ENCODE data around the gene C12orf57. TPM values are rescaled to one million over a fixed set of nuclear protein-coding genes. Genes with fewer than 3 reads are reported as not detected.

The C12orf57 gene
- total and polyA plus RNA-seq, 2 of the 13 experiments (the other 11 are each of a cell fraction or from before 2014, with no cell fraction given) = 84.0 to 287 TPM

DNA sequence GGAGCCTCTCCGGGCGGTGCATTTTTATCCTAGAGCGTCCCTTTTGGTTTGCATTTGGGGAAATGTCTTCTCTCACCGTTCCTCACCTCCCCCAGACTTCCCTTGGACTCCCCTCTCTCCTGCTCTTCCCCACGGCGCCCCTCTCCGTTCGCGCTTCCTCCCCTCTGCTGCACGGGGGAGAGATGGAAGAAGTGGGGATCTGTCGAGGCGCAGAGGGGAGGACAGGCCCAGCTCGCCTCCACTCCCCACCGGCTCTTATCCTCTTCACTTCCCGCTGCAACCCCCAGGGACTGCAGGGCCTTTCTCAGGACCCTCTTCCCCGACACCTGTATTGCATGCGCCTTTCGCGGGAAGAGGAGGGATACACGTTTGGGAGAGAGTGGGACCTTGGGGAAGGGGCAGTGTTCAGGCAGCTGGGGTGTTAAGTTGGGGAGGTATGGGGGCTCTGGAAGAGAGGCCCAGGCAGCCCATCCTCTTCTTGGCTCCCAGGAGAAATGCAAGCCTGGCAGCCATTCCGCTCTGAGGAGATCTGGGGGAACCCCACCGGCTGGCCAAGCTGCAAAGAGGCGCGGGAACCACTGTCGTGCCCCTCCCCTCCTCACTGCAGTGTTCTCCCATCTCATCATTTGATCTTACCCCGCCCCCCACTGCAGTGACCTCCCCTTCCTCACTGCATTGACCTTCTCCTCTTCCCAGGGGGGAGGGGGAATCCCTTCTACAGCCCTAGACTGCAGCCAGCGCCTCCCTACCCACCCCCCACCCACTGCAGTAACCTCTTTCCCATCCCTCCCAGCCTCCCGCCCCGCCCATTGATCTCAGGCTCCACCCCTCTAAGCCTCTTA is 28.7 kb upstream of the C12orf57 start (continued):
- 0 out of 2 replicates have a peak, but pooled peaks have one; percentile 6 for TF ChIP-seq ZC3H13 (CRISPR knock-in tag; IDR thresholded peaks at IDR 0.05)
- no peak for TF ChIP-seq MEF2D (CRISPR knock-in tag; IDR thresholded peaks at IDR 0.05)
- TF ChIP-seq, protein P1, sequence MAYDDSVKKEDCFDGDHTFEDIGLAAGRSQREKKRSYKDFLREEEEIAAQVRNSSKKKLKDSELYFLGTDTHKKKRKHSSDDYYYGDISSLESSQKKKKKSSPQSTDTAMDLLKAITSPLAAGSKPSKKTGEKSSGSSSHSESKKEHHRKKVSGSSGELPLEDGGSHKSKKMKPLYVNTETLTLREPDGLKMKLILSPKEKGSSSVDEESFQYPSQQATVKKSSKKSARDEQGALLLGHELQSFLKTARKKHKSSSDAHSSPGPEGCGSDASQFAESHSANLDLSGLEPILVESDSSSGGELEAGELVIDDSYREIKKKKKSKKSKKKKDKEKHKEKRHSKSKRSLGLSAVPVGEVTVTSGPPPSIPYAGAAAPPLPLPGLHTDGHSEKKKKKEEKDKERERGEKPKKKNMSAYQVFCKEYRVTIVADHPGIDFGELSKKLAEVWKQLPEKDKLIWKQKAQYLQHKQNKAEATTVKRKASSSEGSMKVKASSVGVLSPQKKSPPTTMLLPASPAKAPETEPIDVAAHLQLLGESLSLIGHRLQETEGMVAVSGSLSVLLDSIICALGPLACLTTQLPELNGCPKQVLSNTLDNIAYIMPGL (CRISPR knock-in tag; IDR thresholded peaks at IDR 0.05; ENCODE audit: borderline replicate concordance in 1 of 2, low read depth in 1 of 2) = 0 out of 4 replicates have a peak, but pooled peaks of 1 of the 2 experiments have one; percentile 3
- 0 out of 2 replicates have a peak, but pooled peaks have one; percentile 13 for TF ChIP-seq ZNF749 (CRISPR knock-in tag; IDR thresholded peaks at IDR 0.05; ENCODE audit: borderline replicate concordance)
- no peak for TF ChIP-seq SOX6 (IDR thresholded peaks at IDR 0.05)
- 0 out of 2 replicates have a peak, but pooled peaks have one; percentile 1 for TF ChIP-seq SOX6 (CRISPR knock-in tag; IDR thresholded peaks at IDR 0.05)
- no peak for TF ChIP-seq ZNF12 (CRISPR knock-in tag; IDR thresholded peaks at IDR 0.05)
- TF ChIP-seq ZBTB3 (CRISPR knock-in tag; IDR thresholded peaks at IDR 0.05; ENCODE audit: borderline replicate concordance, low read depth) = 0 out of 2 replicates have a peak, but pooled peaks have one; percentile 16
- TF ChIP-seq ISX (CRISPR knock-in tag; conservative IDR thresholded peaks at IDR 0.05) = no peak
- TF ChIP-seq ZBTB21 (CRISPR knock-in tag; IDR thresholded peaks at IDR 0.05) = no peak
- no peak for TF ChIP-seq ZNF432 (CRISPR knock-in tag; IDR thresholded peaks at IDR 0.05; ENCODE audit: borderline replicate concordance)
- TF ChIP-seq, protein P2, sequence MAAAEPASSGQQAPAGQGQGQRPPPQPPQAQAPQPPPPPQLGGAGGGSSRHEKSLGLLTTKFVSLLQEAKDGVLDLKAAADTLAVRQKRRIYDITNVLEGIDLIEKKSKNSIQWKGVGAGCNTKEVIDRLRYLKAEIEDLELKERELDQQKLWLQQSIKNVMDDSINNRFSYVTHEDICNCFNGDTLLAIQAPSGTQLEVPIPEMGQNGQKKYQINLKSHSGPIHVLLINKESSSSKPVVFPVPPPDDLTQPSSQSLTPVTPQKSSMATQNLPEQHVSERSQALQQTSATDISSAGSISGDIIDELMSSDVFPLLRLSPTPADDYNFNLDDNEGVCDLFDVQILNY (CRISPR knock-in tag; conservative IDR thresholded peaks at IDR 0.05) = no peak
- TF ChIP-seq, protein P3, sequence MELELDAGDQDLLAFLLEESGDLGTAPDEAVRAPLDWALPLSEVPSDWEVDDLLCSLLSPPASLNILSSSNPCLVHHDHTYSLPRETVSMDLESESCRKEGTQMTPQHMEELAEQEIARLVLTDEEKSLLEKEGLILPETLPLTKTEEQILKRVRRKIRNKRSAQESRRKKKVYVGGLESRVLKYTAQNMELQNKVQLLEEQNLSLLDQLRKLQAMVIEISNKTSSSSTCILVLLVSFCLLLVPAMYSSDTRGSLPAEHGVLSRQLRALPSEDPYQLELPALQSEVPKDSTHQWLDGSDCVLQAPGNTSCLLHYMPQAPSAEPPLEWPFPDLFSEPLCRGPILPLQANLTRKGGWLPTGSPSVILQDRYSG (CRISPR knock-in tag; IDR thresholded peaks at IDR 0.05) = no peak
- TF ChIP-seq MZF1 (CRISPR knock-in tag; IDR thresholded peaks at IDR 0.05; ENCODE audit: borderline replicate concordance) = no peak
